Caco-2 (cell line): ENCODE measurements around the gene MRPL27. TPM values are rescaled to one million over a fixed set of nuclear protein-coding genes. Genes with fewer than 3 reads are reported as not detected.

Experiments used
- BruUV-seq: library from RNA; stranded (reverse); fragments of 400-500 nt; replicated peaks from 2 replicates; lab custom pipeline; 2021; lab: Mats Ljungman, UMichigan
- CTCF ChIA-PET: fragments of 300-600 bp; sonication (Branson Sonifier 250); formaldehyde crosslinking; loops from one replicate; lab custom pipeline; 2022; ENCODE audit warnings: antibody characterized with exemption; lab: Charles Lee
- POLR2A ChIA-PET: fragments of 300-600 bp; sonication (Branson Sonifier 250); formaldehyde crosslinking; loops from one replicate; lab custom pipeline; 2022; ENCODE audit warnings: antibody characterized with exemption; lab: Charles Lee
- DNase-seq, 2 experiments: peaks; one replicate each; pipeline versions ENCODE4 v3.0.0 to v3.0.0-alpha.2; 2020 to 2022
- H3K27me3 ChIP-seq: replicated peaks from 2 replicates; pipeline ENCODE4 v1.6.0; 2011; ENCODE audit warnings: low read length; ENCODE audit not compliant: control insufficient read depth, insufficient read depth
- H3K36me3 ChIP-seq: 2 replicates; pipeline ENCODE4 v1.5.1; 2011; ENCODE audit warnings: low read length; ENCODE audit not compliant: control insufficient read depth, insufficient read depth
- H3K4me1 ChIP-seq: fragments of 250-450 bp; sonication (Bioruptor Pico); 2 replicates; pipeline ENCODE4 v1.5.1; 2020; ENCODE audit warnings: mild to moderate bottlenecking
- H3K4me3 ChIP-seq: 2 replicates; pipeline ENCODE4 v1.5.1; 2011; ENCODE audit warnings: low read depth, mild to moderate bottlenecking, control low read depth, low read length
- H3K9me3 ChIP-seq: fragments of 250-450 bp; sonication (Bioruptor Pico); 2 replicates; pipeline ENCODE4 v1.5.1; 2020; ENCODE audit warnings: mild to moderate bottlenecking, moderate library complexity
- H3K27ac Mint-ChIP-seq: one replicate; pipeline ENCODE4 v1.8.0; 2022; ENCODE audit warnings: mixed read lengths; ENCODE audit not compliant: unreplicated experiment
- H3K27me3 Mint-ChIP-seq: one replicate; pipeline ENCODE4 v1.8.0; 2022; ENCODE audit warnings: mixed read lengths; ENCODE audit not compliant: insufficient read depth, unreplicated experiment
- H3K36me3 Mint-ChIP-seq: one replicate; pipeline ENCODE4 v1.8.0; 2022; ENCODE audit warnings: mild to moderate bottlenecking, mixed read lengths; ENCODE audit not compliant: insufficient read depth, unreplicated experiment
- H3K4me1 Mint-ChIP-seq: one replicate; pipeline ENCODE4 v1.8.0; 2022; ENCODE audit warnings: low read depth, mixed read lengths; ENCODE audit not compliant: unreplicated experiment
- H3K4me3 Mint-ChIP-seq: one replicate; pipeline ENCODE4 v1.8.0; 2022; ENCODE audit warnings: mild to moderate bottlenecking, moderate library complexity, mixed read lengths; ENCODE audit not compliant: unreplicated experiment
- H3K9me3 Mint-ChIP-seq: one replicate; pipeline ENCODE4 v1.8.0; 2022; ENCODE audit warnings: mixed read lengths; ENCODE audit not compliant: unreplicated experiment
- CTCF ChIP-seq, 2 experiments: fragments of 200-600 bp in 1 of 2; IDR thresholded peaks; 1 replicate in 1 of 2; 2 replicates in 1 of 2; pipeline versions ENCODE4 v1.5.1 to v1.8.0; 2011 to 2022; ENCODE audit warnings: antibody characterized with exemption in 1 of 2, control low read depth in 1 of 2, inconsistent platforms in 1 of 2, low read depth in 1 of 2, low read length in 1 of 2, mild to moderate bottlenecking in 1 of 2, moderate library complexity in 1 of 2; ENCODE audit not compliant: insufficient read depth in 1 of 2, severe bottlenecking in 1 of 2, unreplicated experiment in 1 of 2
- intact Hi-C: fragments of 100-400 bp; cut with micrococcal nuclease; formaldehyde crosslinking; loops from one replicate; pipeline ENCODE4 v1.10.0; 2022; ENCODE audit not compliant: unreplicated experiment
- total RNA-seq: library from RNA; stranded (reverse); gene quantifications from 2 replicates; pipeline ENCODE4 v1.2.3, GENCODE V29; 2022

MRPL27 gene
- total RNA-seq, 1 experiment from 2014 or later = 196 TPM

GRCh38 chr17:50392621-50393020 is 19.6 kb upstream of the MRPL27 start:
- H3K36me3 Mint-ChIP-seq = peaks cover 93% of the 10 kb centered on the region

GRCh38 chr17:50389534-50389933 is 16.6 kb upstream of the MRPL27 start:
- CTCF ChIA-PET = interaction anchor here (0.6 to 2.5 kb wide), 2 partner anchors 8 to 55 kb away, joined by 3 to 19 read pairs; partner anchors contain the start of gene LRRC59
- no peaks in the 10 kb centered on the region for H3K4me1 Mint-ChIP-seq
- POLR2A ChIA-PET = interaction anchor here (0.6 kb wide), 2 partner anchors 85 to 300 kb away, joined by 3 to 4 read pairs; no protein-coding TSS in a partner anchor
- H3K36me3 Mint-ChIP-seq = peaks cover 100% of the 10 kb centered on the region
- BruUV-seq = no TSS peak
- Histone ChIP-seq H3K9me3 (no peaks in the 10 kb centered on the region), H3K27me3 (no peaks in the 10 kb centered on the region), H3K4me3 (no peak overlapping the region), H3K4me1 (no peaks in the 10 kb centered on the region), H3K36me3 (peaks cover 22% of the 10 kb centered on the region)
- H3K27me3 Mint-ChIP-seq = no peaks in the 10 kb centered on the region
- no peaks in the 10 kb centered on the region for H3K9me3 Mint-ChIP-seq
- no peak overlapping the region for H3K27ac Mint-ChIP-seq
- intact Hi-C loops = no loop called here
- no peak for DNase-seq
- TF ChIP-seq CTCF (IDR thresholded peaks at IDR 0.05; ENCODE audit: insufficient read depth in 1 of 2, low read depth in 1 of 2, low read length in 1 of 2, severe bottlenecking in 1 of 2, unreplicated experiment in 1 of 2) = no peak
- H3K4me3 Mint-ChIP-seq = no peak overlapping the region

More at GRCh38 chr17:50392621-50393020, 19.6 kb upstream of the MRPL27 start:
- Mint-ChIP-seq H3K27me3 (no peaks in the 10 kb centered on the region), H3K4me1 (peaks cover 7% of the 10 kb centered on the region), H3K9me3 (no peaks in the 10 kb centered on the region), H3K27ac (no peak overlapping the region), H3K4me3 (no peak overlapping the region)
- no TSS peak for BruUV-seq
- ChIA-PET CTCF (interaction anchor here (0.6 to 1.0 kb wide), 2 partner anchors 86 to 1305 kb away, joined by 3 to 9 read pairs; no protein-coding TSS in a partner anchor), POLR2A (interaction anchor here (0.6 kb wide), 1 partner anchor 32 kb away, joined by 3 read pairs; no protein-coding TSS in a partner anchor)
- no peak overlapping the region for H3K4me3 ChIP-seq
- no peak for TF ChIP-seq CTCF (IDR thresholded peaks at IDR 0.05; ENCODE audit: insufficient read depth in 1 of 2, low read depth in 1 of 2, low read length in 1 of 2, severe bottlenecking in 1 of 2, unreplicated experiment in 1 of 2)
- no peaks in the 10 kb centered on the region for H3K9me3 ChIP-seq
- peaks cover 5% of the 10 kb centered on the region; the same call in 1 of the 2 replicates for H3K4me1 ChIP-seq
- no peaks in the 10 kb centered on the region for H3K27me3 ChIP-seq
- DNase-seq = no peak
- H3K36me3 ChIP-seq = peaks cover 21% of the 10 kb centered on the region
- intact Hi-C loops = no loop called here

- no peak overlapping the region for H3K4me3 Mint-ChIP-seq
- intact Hi-C loops = no loop called here
- no peak for TF ChIP-seq CTCF (IDR thresholded peaks at IDR 0.05; ENCODE audit: insufficient read depth in 1 of 2, low read depth in 1 of 2, low read length in 1 of 2, severe bottlenecking in 1 of 2, unreplicated experiment in 1 of 2)
- H3K4me1 Mint-ChIP-seq = no peaks in the 10 kb centered on the region
- H3K27me3 Mint-ChIP-seq = no peaks in the 10 kb centered on the region
- CTCF ChIA-PET = interaction anchor here (1.0 to 2.5 kb wide), 2 partner anchors 9 to 26 kb away, joined by 3 to 19 read pairs; partner anchors contain the start of gene LRRC59
- Histone ChIP-seq H3K27me3 (no peaks in the 10 kb centered on the region), H3K4me3 (no peak overlapping the region), H3K4me1 (no peaks in the 10 kb centered on the region), H3K9me3 (no peaks in the 10 kb centered on the region), H3K36me3 (peaks cover 20% of the 10 kb centered on the region)
- no peaks in the 10 kb centered on the region for H3K9me3 Mint-ChIP-seq
- H3K36me3 Mint-ChIP-seq = peaks cover 100% of the 10 kb centered on the region
- H3K27ac Mint-ChIP-seq = no peak overlapping the region
- DNase-seq = no peak
- no TSS peak for BruUV-seq
- POLR2A ChIA-PET = interaction anchor here (0.6 to 1.0 kb wide), 3 partner anchors 8 to 457 kb away, joined by 3 to 4 read pairs (median 4); partner anchors contain the start of gene LRRC59
Measured at GRCh38 chr17:50388728-50389127, 15.7 kb upstream of the MRPL27 start.
